Measurements from ENCODE around the gene RNU6-9.

DNA sequence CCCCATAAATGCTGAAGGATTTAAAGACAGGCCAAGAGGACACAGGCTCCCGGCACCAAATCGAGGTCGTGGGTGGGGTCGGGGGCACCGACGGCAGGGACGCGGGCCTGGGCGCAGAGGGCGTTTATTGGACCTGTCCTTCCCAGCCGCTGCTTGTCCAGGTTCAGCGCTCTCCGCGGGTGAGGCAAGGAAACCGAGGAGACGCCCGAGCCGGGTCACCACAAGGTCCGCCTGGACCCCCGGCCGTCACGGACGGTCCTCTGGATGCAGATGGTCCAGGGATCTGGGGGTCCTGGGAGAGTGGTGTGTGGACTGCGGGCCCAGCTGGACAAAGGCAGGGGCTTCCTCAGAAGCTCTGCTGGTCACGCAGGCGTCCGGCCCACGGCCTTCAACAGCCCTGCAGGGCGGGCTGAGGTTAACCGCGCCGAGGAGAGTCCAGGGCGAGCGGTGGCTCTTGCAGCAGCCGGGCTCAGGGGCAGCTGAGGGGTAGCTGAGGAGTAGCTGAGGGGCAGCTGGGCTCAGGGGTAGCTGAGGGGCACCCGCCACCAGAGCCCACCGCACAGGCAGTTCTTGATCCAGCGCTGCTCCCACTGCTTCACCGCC, 25.3 kb upstream of the RNU6-9 start:
- no peak for TF ChIP-seq EZH2phosphoT487 (conservative IDR thresholded peaks at IDR 0.05; ENCODE audit: low read length)
- TF ChIP-seq, protein P1, sequence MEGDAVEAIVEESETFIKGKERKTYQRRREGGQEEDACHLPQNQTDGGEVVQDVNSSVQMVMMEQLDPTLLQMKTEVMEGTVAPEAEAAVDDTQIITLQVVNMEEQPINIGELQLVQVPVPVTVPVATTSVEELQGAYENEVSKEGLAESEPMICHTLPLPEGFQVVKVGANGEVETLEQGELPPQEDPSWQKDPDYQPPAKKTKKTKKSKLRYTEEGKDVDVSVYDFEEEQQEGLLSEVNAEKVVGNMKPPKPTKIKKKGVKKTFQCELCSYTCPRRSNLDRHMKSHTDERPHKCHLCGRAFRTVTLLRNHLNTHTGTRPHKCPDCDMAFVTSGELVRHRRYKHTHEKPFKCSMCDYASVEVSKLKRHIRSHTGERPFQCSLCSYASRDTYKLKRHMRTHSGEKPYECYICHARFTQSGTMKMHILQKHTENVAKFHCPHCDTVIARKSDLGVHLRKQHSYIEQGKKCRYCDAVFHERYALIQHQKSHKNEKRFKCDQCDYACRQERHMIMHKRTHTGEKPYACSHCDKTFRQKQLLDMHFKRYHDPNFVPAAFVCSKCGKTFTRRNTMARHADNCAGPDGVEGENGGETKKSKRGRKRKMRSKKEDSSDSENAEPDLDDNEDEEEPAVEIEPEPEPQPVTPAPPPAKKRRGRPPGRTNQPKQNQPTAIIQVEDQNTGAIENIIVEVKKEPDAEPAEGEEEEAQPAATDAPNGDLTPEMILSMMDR (IDR thresholded peaks at IDR 0.05; ENCODE audit: insufficient read depth, low read length, poor library complexity, severe bottlenecking): no peak
